K562 (cell line): ENCODE results near the gene RAMAC. TPM values are rescaled to one million over a fixed set of nuclear protein-coding genes. Genes with fewer than 3 reads are reported as not detected.

ENCODE experiments used
- ARID2 ChIP-seq: fragments of 450-650 bp; IDR thresholded peaks from 2 replicates; pipeline ENCODE4 v1.6.1; 2017; ENCODE audit warnings: antibody characterized with exemption, mild to moderate bottlenecking
- CC2D1A ChIP-seq: fragments of 450-650 bp; IDR thresholded peaks from 2 replicates; pipeline ENCODE4 v1.6.1; 2017; ENCODE audit warnings: mild to moderate bottlenecking
- ERF ChIP-seq: fragments of 450-650 bp; formaldehyde crosslinking; IDR thresholded peaks from 2 replicates; pipeline ENCODE4 v1.4.0; 2020; ENCODE audit warnings: mild to moderate bottlenecking, mixed read lengths
- FOXK1 ChIP-seq: sonication (generic); formaldehyde crosslinking; IDR thresholded peaks from 2 replicates; pipeline ENCODE4 v1.8.0; 2022; ENCODE audit warnings: missing genetic modification reagents, mild to moderate bottlenecking, borderline replicate concordance
- HNRNPL ChIP-seq: fragments of 200-400 bp; formaldehyde crosslinking; IDR thresholded peaks from 2 replicates; pipeline ENCODE4 v1.6.1; 2017; ENCODE audit warnings: low read depth, mild to moderate bottlenecking, low read length
- HNRNPUL1 ChIP-seq: fragments of 200-400 bp; formaldehyde crosslinking; IDR thresholded peaks from 2 replicates; pipeline ENCODE4 v1.6.1; 2017; ENCODE audit warnings: low read length
- MBD2 ChIP-seq: sonication (generic); IDR thresholded peaks from 2 replicates; pipeline ENCODE4 v1.6.1; 2016; ENCODE audit warnings: low read depth, borderline replicate concordance
- RBM25 ChIP-seq: fragments of 200-400 bp; formaldehyde crosslinking; IDR thresholded peaks from 2 replicates; pipeline ENCODE4 v1.6.1; 2018; ENCODE audit warnings: low read length, low read depth, moderate library complexity; ENCODE audit not compliant: severe bottlenecking
- ZNF239 ChIP-seq: fragments of 250-450 bp; sonication (Bioruptor Pico); IDR thresholded peaks from 2 replicates; pipeline ENCODE4 v1.4.0; 2020; ENCODE audit warnings: mild to moderate bottlenecking
- ZNF583 ChIP-seq: fragments of 250-450 bp; sonication (Bioruptor Pico); IDR thresholded peaks from 2 replicates; pipeline ENCODE4 v1.4.0; 2020
- polyA plus RNA-seq, 8 experiments: library from polyadenylated mRNA; depleted of rRNA in 4 of 8; stranded (reverse) in 5 of 8; unstranded in 3 of 8; fragments of >200 nt; fragmentation: Nextera tagmentation in 2 of 8; fragmentation: Illumina TruSeq in 1 of 8; extraction: Ambion mirVana in 2 of 8; extraction: Trizol in 1 of 8; gene quantifications; 2 replicates each; pipeline versions ENCODE4 v1.2.1 to v1.2.3, GENCODE V29; 2011 to 2014; ENCODE audit warnings: inconsistent platforms in 1 of 8, missing spikeins in 1 of 8
- total RNA-seq, 7 experiments: library from RNA; depleted of rRNA in 6 of 7; stranded (reverse); fragments of >200 nt in 6 of 7; fragmentation: Illumina TruSeq in 2 of 7; extraction: Trizol in 2 of 7; gene quantifications; 2 replicates each; pipeline versions ENCODE4 v1.2.1 to v1.2.3, GENCODE V29; 2011 to 2021; ENCODE audit warnings: low replicate concordance in 1 of 7
- TF ChIP-seq, protein P1 (sequence below): fragments of 200-800 bp; sonication (Bioruptor generic); IDR thresholded peaks from 2 replicates; pipeline ENCODE4 v1.6.1; 2017; ENCODE audit warnings: missing genetic modification characterization, missing compliant biosample characterization
- TF ChIP-seq, protein P2 (sequence below): sonication (generic); formaldehyde crosslinking; IDR thresholded peaks from 2 replicates; pipeline ENCODE4 v1.8.0; 2022; ENCODE audit warnings: mild to moderate bottlenecking, missing genetic modification reagents
- TF ChIP-seq, protein P3 (sequence below): sonication (generic); formaldehyde crosslinking; IDR thresholded peaks from 2 replicates; pipeline ENCODE4 v1.9.0; 2022; ENCODE audit warnings: mild to moderate bottlenecking, missing genetic modification reagents
- TF ChIP-seq, protein P4 (sequence below), 3 experiments: IDR thresholded peaks in 2 of 3; conservative IDR thresholded peaks in 1 of 3; 2 replicates each; pipeline ENCODE4 v1.5.1; 2011 to 2012; ENCODE audit warnings: low read length in 3 of 3, mild to moderate bottlenecking in 3 of 3, control low read depth in 2 of 3, improper control_type of control experiment in 1 of 3, inconsistent platforms in 1 of 3, low read depth in 1 of 3, mixed read lengths in 1 of 3, moderate library complexity in 1 of 3; ENCODE audit not compliant: insufficient read depth in 2 of 3
- TF ChIP-seq, protein P5 (sequence below): fragments of 450-650 bp; IDR thresholded peaks from 2 replicates; pipeline ENCODE4 v1.6.1; 2017; ENCODE audit warnings: antibody characterized with exemption, mild to moderate bottlenecking
- TF ChIP-seq, protein P6 (sequence below): fragments of 450-650 bp; formaldehyde crosslinking; IDR thresholded peaks from 2 replicates; pipeline ENCODE4 v1.4.0; 2020; ENCODE audit warnings: mild to moderate bottlenecking

The RAMAC gene
- total and polyA plus RNA-seq, 9 of the 15 experiments (the other 6 are each of a cell fraction or from before 2014, with no cell fraction given) = 26.9 to 108 (median 38.4) TPM

DNA sequence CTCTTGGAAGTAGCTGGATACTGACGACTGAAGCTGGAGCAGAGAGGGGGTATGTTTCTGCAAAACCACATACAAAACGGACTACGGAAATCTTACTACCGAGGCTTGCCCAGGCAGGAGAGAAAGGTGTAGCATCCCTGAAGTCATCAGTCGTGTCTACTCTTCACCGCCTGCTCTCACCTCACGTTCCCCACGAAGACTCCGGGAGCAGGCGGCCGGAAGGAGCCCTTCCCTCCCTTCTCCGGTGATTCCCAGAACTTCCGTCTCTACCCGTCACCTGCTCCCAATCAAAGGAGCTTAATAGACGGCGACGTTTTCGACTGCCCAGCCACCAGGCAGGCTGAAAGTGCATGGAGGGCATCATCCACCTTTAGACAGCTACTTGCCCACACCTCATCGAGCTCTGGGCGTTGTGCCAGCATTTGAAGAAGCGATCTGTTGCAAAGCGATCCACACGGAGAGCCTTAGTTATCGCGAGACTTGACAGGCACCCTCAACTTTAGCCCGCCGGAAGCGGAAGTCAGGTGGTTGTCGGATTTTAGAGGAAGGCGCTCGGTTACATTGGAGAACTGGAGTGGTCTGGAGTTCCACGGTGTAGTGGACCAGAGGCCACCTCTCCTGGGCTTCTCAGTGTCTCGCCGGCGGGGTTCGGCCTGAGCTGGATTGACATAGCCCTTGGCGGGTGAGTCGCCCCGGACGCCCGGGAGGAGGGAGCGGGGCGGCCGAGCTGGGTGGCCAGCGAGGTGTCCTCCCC lies at the start of gene RAMAC (continued):
- TF ChIP-seq, protein P1, sequence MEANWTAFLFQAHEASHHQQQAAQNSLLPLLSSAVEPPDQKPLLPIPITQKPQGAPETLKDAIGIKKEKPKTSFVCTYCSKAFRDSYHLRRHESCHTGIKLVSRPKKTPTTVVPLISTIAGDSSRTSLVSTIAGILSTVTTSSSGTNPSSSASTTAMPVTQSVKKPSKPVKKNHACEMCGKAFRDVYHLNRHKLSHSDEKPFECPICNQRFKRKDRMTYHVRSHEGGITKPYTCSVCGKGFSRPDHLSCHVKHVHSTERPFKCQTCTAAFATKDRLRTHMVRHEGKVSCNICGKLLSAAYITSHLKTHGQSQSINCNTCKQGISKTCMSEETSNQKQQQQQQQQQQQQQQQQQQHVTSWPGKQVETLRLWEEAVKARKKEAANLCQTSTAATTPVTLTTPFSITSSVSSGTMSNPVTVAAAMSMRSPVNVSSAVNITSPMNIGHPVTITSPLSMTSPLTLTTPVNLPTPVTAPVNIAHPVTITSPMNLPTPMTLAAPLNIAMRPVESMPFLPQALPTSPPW (CRISPR knock-in tag) = peak; percentile 53
- 0 out of 2 replicates have a peak, but pooled peaks have one; percentile 36 for TF ChIP-seq FOXK1 (CRISPR knock-in tag)
- TF ChIP-seq HNRNPUL1 = no peak
- TF ChIP-seq, protein P2, sequence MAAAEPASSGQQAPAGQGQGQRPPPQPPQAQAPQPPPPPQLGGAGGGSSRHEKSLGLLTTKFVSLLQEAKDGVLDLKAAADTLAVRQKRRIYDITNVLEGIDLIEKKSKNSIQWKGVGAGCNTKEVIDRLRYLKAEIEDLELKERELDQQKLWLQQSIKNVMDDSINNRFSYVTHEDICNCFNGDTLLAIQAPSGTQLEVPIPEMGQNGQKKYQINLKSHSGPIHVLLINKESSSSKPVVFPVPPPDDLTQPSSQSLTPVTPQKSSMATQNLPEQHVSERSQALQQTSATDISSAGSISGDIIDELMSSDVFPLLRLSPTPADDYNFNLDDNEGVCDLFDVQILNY (CRISPR knock-in tag) = peak; percentile 92
- TF ChIP-seq, protein P3, sequence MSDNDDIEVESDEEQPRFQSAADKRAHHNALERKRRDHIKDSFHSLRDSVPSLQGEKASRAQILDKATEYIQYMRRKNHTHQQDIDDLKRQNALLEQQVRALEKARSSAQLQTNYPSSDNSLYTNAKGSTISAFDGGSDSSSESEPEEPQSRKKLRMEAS = peak; percentile 64; the same call in 1 of the 2 replicates
- TF ChIP-seq ARID2 = no peak
- peak; percentile 14; the same call in 1 of the 2 replicates for TF ChIP-seq MBD2
- TF ChIP-seq, protein P4, sequence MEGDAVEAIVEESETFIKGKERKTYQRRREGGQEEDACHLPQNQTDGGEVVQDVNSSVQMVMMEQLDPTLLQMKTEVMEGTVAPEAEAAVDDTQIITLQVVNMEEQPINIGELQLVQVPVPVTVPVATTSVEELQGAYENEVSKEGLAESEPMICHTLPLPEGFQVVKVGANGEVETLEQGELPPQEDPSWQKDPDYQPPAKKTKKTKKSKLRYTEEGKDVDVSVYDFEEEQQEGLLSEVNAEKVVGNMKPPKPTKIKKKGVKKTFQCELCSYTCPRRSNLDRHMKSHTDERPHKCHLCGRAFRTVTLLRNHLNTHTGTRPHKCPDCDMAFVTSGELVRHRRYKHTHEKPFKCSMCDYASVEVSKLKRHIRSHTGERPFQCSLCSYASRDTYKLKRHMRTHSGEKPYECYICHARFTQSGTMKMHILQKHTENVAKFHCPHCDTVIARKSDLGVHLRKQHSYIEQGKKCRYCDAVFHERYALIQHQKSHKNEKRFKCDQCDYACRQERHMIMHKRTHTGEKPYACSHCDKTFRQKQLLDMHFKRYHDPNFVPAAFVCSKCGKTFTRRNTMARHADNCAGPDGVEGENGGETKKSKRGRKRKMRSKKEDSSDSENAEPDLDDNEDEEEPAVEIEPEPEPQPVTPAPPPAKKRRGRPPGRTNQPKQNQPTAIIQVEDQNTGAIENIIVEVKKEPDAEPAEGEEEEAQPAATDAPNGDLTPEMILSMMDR (IDR thresholded peaks at IDR 0.05 in 2 of 3, conservative IDR thresholded peaks at IDR 0.05 in 1 of 3; ENCODE audit: insufficient read depth in 2 of 3, low read depth in 1 of 3, low read length in 3 of 3) = no peak
- TF ChIP-seq HNRNPL = no peak
- TF ChIP-seq, protein P5, sequence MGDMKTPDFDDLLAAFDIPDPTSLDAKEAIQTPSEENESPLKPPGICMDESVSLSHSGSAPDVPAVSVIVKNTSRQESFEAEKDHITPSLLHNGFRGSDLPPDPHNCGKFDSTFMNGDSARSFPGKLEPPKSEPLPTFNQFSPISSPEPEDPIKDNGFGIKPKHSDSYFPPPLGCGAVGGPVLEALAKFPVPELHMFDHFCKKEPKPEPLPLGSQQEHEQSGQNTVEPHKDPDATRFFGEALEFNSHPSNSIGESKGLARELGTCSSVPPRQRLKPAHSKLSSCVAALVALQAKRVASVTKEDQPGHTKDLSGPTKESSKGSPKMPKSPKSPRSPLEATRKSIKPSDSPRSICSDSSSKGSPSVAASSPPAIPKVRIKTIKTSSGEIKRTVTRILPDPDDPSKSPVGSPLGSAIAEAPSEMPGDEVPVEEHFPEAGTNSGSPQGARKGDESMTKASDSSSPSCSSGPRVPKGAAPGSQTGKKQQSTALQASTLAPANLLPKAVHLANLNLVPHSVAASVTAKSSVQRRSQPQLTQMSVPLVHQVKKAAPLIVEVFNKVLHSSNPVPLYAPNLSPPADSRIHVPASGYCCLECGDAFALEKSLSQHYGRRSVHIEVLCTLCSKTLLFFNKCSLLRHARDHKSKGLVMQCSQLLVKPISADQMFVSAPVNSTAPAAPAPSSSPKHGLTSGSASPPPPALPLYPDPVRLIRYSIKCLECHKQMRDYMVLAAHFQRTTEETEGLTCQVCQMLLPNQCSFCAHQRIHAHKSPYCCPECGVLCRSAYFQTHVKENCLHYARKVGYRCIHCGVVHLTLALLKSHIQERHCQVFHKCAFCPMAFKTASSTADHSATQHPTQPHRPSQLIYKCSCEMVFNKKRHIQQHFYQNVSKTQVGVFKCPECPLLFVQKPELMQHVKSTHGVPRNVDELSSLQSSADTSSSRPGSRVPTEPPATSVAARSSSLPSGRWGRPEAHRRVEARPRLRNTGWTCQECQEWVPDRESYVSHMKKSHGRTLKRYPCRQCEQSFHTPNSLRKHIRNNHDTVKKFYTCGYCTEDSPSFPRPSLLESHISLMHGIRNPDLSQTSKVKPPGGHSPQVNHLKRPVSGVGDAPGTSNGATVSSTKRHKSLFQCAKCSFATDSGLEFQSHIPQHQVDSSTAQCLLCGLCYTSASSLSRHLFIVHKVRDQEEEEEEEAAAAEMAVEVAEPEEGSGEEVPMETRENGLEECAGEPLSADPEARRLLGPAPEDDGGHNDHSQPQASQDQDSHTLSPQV = peak; percentile 66
- TF ChIP-seq, protein P6, sequence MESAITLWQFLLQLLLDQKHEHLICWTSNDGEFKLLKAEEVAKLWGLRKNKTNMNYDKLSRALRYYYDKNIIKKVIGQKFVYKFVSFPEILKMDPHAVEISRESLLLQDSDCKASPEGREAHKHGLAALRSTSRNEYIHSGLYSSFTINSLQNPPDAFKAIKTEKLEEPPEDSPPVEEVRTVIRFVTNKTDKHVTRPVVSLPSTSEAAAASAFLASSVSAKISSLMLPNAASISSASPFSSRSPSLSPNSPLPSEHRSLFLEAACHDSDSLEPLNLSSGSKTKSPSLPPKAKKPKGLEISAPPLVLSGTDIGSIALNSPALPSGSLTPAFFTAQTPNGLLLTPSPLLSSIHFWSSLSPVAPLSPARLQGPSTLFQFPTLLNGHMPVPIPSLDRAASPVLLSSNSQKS (CRISPR knock-in tag) = no peak
- TF ChIP-seq CC2D1A = peak; percentile 85
- peak; percentile 9 for TF ChIP-seq RBM25
- no peak for TF ChIP-seq ERF
- TF ChIP-seq ZNF239 = no peak
- TF ChIP-seq ZNF583 (CRISPR knock-in tag) = no peak
